IMR-90 (cell line): ENCODE data around the gene SYNE2. TPM values are rescaled to one million over a fixed set of nuclear protein-coding genes. Genes with fewer than 3 reads are reported as not detected.

Experiments
- ATAC-seq: fragments of 200-7000 bp; cut with Tn5 transposase; 2 replicates; pipeline ENCODE4 v1.9.1; 2020; ENCODE audit warnings: low read depth, mild to moderate bottlenecking, moderate library complexity
- BruUV-seq: library from RNA; stranded (reverse); fragments of 400-500 nt; replicated peaks from 2 replicates; lab custom pipeline; 2021; lab: Mats Ljungman, UMichigan
- CTCF ChIA-PET: fragments of 300-600 bp; formaldehyde crosslinking; extraction: SDS; loops from one replicate; lab custom pipeline; 2021; ENCODE audit warnings: antibody characterized with exemption; lab: Yijun Ruan, JAX
- POLR2A ChIA-PET: fragments of 300-600 bp; sonication (Branson Sonifier 250); formaldehyde crosslinking; loops from one replicate; lab custom pipeline; 2022; ENCODE audit warnings: antibody characterized with exemption; ENCODE audit not compliant: unreplicated experiment; lab: Charles Lee
- DNase-seq: peaks from one replicate; pipeline ENCODE4 v3.0.0; 2013
- H2AFZ ChIP-seq: replicated peaks from 2 replicates; pipeline ENCODE3; 2013; ENCODE audit warnings: low read length, mild to moderate bottlenecking; ENCODE audit not compliant: poor library complexity
- H2AK5ac ChIP-seq: 2 replicates; pipeline ENCODE4 v1.6.1; 2013; ENCODE audit warnings: low read depth, low read length, inconsistent platforms
- H2AK9ac ChIP-seq: replicated peaks from 2 replicates; pipeline ENCODE3; 2013; ENCODE audit warnings: mild to moderate bottlenecking, low read depth, low read length, moderate library complexity; ENCODE audit not compliant: poor library complexity
- H2BK120ac ChIP-seq: 2 replicates; pipeline ENCODE4 v1.6.1; 2013; ENCODE audit warnings: low read depth, low read length, inconsistent platforms
- H2BK15ac ChIP-seq: 3 replicates; pipeline ENCODE4 v1.6.1; 2013; ENCODE audit warnings: low read depth, low read length, inconsistent platforms
- H2BK20ac ChIP-seq: 2 replicates; pipeline ENCODE4 v1.6.1; 2013; ENCODE audit warnings: low read depth, mild to moderate bottlenecking, inconsistent platforms, low read length, moderate library complexity
- H2BK5ac ChIP-seq: 2 replicates; pipeline ENCODE4 v1.6.1; 2013; ENCODE audit warnings: mild to moderate bottlenecking, low read depth, low read length, inconsistent platforms; ENCODE audit not compliant: poor library complexity, severe bottlenecking
- H3K14ac ChIP-seq: replicated peaks from 2 replicates; pipeline ENCODE4 v1.6.1; 2013; ENCODE audit warnings: low read depth, low read length, inconsistent platforms
- H3K18ac ChIP-seq: 2 replicates; pipeline ENCODE4 v1.6.1; 2013; ENCODE audit warnings: low read depth, low read length, control low read depth
- H3K23ac ChIP-seq: 2 replicates; pipeline ENCODE4 v1.6.1; 2013; ENCODE audit warnings: low read depth, low read length, inconsistent platforms
- H3K27ac ChIP-seq: 2 replicates; pipeline ENCODE4 v1.5.1; 2013; ENCODE audit warnings: mild to moderate bottlenecking, control low read depth, low read length; ENCODE audit not compliant: insufficient read depth
- H3K27me3 ChIP-seq: 2 replicates; pipeline ENCODE4 v1.6.1; 2013; ENCODE audit warnings: low read length; ENCODE audit not compliant: control insufficient read depth, insufficient read depth
- H3K36me3 ChIP-seq: 2 replicates; pipeline ENCODE4 v1.6.1; 2013; ENCODE audit warnings: low read length, mixed read lengths; ENCODE audit not compliant: control insufficient read depth, insufficient read depth
- H3K4ac ChIP-seq: 2 replicates; pipeline ENCODE4 v1.6.1; 2013; ENCODE audit warnings: low read depth, low read length, inconsistent platforms
- H3K4me1 ChIP-seq: 2 replicates; pipeline ENCODE4 v1.6.1; 2013; ENCODE audit warnings: low read length, mixed read lengths; ENCODE audit not compliant: control insufficient read depth, insufficient read depth
- H3K4me2 ChIP-seq: 2 replicates; pipeline ENCODE4 v1.6.1; 2013; ENCODE audit warnings: low read depth, mild to moderate bottlenecking, control low read depth, low read length, moderate library complexity
- H3K4me3 ChIP-seq: 2 replicates; pipeline ENCODE4 v1.5.1; 2013; ENCODE audit warnings: low read depth, mild to moderate bottlenecking, control low read depth, low read length, moderate library complexity; ENCODE audit not compliant: insufficient read depth
- H3K56ac ChIP-seq: 2 replicates; pipeline ENCODE4 v1.6.1; 2013; ENCODE audit warnings: low read length, inconsistent platforms; ENCODE audit not compliant: insufficient read depth; ENCODE audit errors: extremely low read depth
- H3K79me1 ChIP-seq, 2 experiments: 2 replicates each; pipeline ENCODE4 v1.6.1; 2013; ENCODE audit warnings: low read length in 2 of 2, inconsistent platforms in 1 of 2, low read depth in 1 of 2
- H3K9ac ChIP-seq: 2 replicates; pipeline ENCODE4 v1.6.1; 2013; ENCODE audit warnings: low read depth, low read length, control low read depth
- H3K9me1 ChIP-seq: 2 replicates; pipeline ENCODE4 v1.6.1; 2013; ENCODE audit warnings: low read length, inconsistent platforms; ENCODE audit not compliant: insufficient read depth
- H3K9me3 ChIP-seq: 2 replicates; pipeline ENCODE4 v1.6.1; 2013; ENCODE audit warnings: low read length; ENCODE audit not compliant: control insufficient read depth, insufficient read depth
- H4K20me1 ChIP-seq: 2 replicates; pipeline ENCODE4 v1.6.1; 2013; ENCODE audit warnings: low read length, inconsistent platforms; ENCODE audit not compliant: insufficient read depth
- H4K5ac ChIP-seq: 2 replicates; pipeline ENCODE4 v1.6.1; 2013; ENCODE audit warnings: mild to moderate bottlenecking, low read depth, low read length, control low read depth
- H4K8ac ChIP-seq, 2 experiments: 2 replicates each; pipeline ENCODE4 v1.6.1; 2013; ENCODE audit warnings: low read depth in 2 of 2, low read length in 2 of 2, control low read depth in 1 of 2, inconsistent platforms in 1 of 2
- H4K91ac ChIP-seq: 2 replicates; pipeline ENCODE4 v1.6.1; 2013; ENCODE audit warnings: low read depth, low read length, inconsistent platforms; ENCODE audit not compliant: insufficient read depth
- CHD1 ChIP-seq: IDR thresholded peaks from 2 replicates; pipeline ENCODE4 v1.6.1; 2012; ENCODE audit warnings: low read depth, low read length, improper control_type of control experiment
- MAFK ChIP-seq: IDR thresholded peaks from 2 replicates; pipeline ENCODE4 v1.6.1; 2012; ENCODE audit warnings: low read depth, low read length, improper control_type of control experiment
- RCOR1 ChIP-seq: IDR thresholded peaks from 2 replicates; pipeline ENCODE4 v1.6.1; 2012; ENCODE audit warnings: mild to moderate bottlenecking, low read length, improper control_type of control experiment; ENCODE audit not compliant: insufficient replicate concordance
- USF2 ChIP-seq: fragments of 150-350 bp; IDR thresholded peaks from 2 replicates; pipeline ENCODE4 v1.6.1; 2017; ENCODE audit warnings: mild to moderate bottlenecking, antibody characterized with exemption, low read length, low read depth
- WGBS, 2 experiments: methylation state at CpG; one replicate each; pipeline versions ENCODE4 v1.1.5 to v1.1.7; 2013; ENCODE audit warnings: missing lambda C conversion rate in 2 of 2; ENCODE audit not compliant: insufficient read length in 1 of 2; ENCODE audit errors: extremely low coverage in 2 of 2; 5-methylcytosine and 5-hydroxymethylcytosine counted together
- dilution Hi-C: fragments of 300-500 bp; cut with HindIII; formaldehyde crosslinking; loops from one replicate; pipeline ENCODE4 v1.14.3; 2018; ENCODE audit warnings: low sequenced_read_pairs; ENCODE audit not compliant: unreplicated experiment
- in situ Hi-C: fragments of 300-500 bp; cut with MboI; formaldehyde crosslinking; loops from 3 replicates; pipeline ENCODE4 v1.14.3; 2019; ENCODE audit warnings: low sequenced_read_pairs, inconsistent platforms, mixed read lengths
- intact Hi-C: fragments of 100-400 bp; cut with micrococcal nuclease; formaldehyde crosslinking; loops from 2 replicates; pipeline ENCODE4 v1.10.0; 2022
- polyA plus RNA-seq, 3 experiments: library from polyadenylated mRNA; depleted of rRNA; stranded (reverse); fragments of >200 nt; gene quantifications; 2 replicates each; pipeline ENCODE4 v1.2.3, GENCODE V29; 2012; ENCODE audit warnings: low replicate concordance in 1 of 3
- total RNA-seq: library from RNA; depleted of rRNA; stranded (reverse); fragments of >200 nt; gene quantifications from 2 replicates; pipeline ENCODE4 v1.2.3, GENCODE V29; 2012

The SYNE2 gene
- total and polyA plus RNA-seq, 2 of the 4 experiments (the other 2 are of a cell fraction): 5.2 to 28.9 TPM

- Histone ChIP-seq H2AK5ac (no peak overlapping the region), H3K14ac (no peak overlapping the region), H3K27me3 (no peaks in the 10 kb centered on the region; the same call in 1 of the 2 replicates), H3K4me1 (no peaks in the 10 kb centered on the region), H4K20me1 (no peaks in the 10 kb centered on the region), H4K8ac (no peak overlapping the region), H3K9me3 (no peaks in the 10 kb centered on the region), H3K36me3 (no peaks in the 10 kb centered on the region), H3K4ac (no peak overlapping the region), H4K91ac (no peak overlapping the region), H2BK15ac (no peak overlapping the region), H3K79me1 (peaks cover 8 to 10% of the 10 kb centered on the region in 2 experiments; a peak in 3 of 4 replicates), H3K27ac (no peak overlapping the region), H2BK5ac (no peak overlapping the region), H3K4me3 (no peak overlapping the region), H2AFZ (no peak overlapping the region), H2BK20ac (no peak overlapping the region), H2AK9ac (no peak overlapping the region), H3K9ac (no peak overlapping the region), H2BK120ac (no peak overlapping the region), H3K9me1 (no peaks in the 10 kb centered on the region), H3K4me2 (no peak overlapping the region), H3K23ac (no peak overlapping the region; the same call in 1 of the 2 replicates), H3K18ac (no peak overlapping the region), H4K5ac (no peak overlapping the region), H3K56ac (no peak overlapping the region)
- POLR2A ChIA-PET: no interaction called here
- CTCF ChIA-PET: no interaction called here
- ATAC-seq (no peak), DNase-seq (no peak)
- dilution Hi-C loops: no loop called here
- TF ChIP-seq USF2: no peak
- TF ChIP-seq RCOR1: no peak
- TF ChIP-seq CHD1: no peak
- no peak for TF ChIP-seq MAFK
- intact Hi-C loops: loop anchor here (10.0 kb wide), 2 partner anchors 110 to 140 kb away; no protein-coding TSS in a partner anchor
- in situ Hi-C loops: no loop called here
- WGBS, 2 experiments: 40% methylated on average over 1 of the region's 4 CpGs; no CpG with 5 or more reads in 1 of the 2 experiments
- no TSS peak for BruUV-seq
Measured at GRCh38 chr14:63855281-63855680, 2.5 kb downstream of the SYNE2 start.
